OCI-LY1 (cell line): ENCODE results near the gene ZNF224.

Experiments used
- EZH2 ChIP-seq: fragments of 200-600 bp; sonication (generic), shearing (Covaris generic); IDR thresholded peaks from 2 replicates; pipeline ENCODE4 v1.8.0; 2017; ENCODE audit warnings: borderline replicate concordance, mixed run types, mild to moderate bottlenecking, antibody characterized with exemption, low read length, moderate library complexity, mixed read lengths
- TF ChIP-seq, protein P1 (sequence below): fragments of 200-600 bp; sonication (generic), shearing (Covaris generic); IDR thresholded peaks from 2 replicates; pipeline ENCODE4 v1.5.1; 2017; ENCODE audit warnings: mild to moderate bottlenecking, antibody characterized with exemption, low read length, moderate library complexity, mixed read lengths

DNA sequence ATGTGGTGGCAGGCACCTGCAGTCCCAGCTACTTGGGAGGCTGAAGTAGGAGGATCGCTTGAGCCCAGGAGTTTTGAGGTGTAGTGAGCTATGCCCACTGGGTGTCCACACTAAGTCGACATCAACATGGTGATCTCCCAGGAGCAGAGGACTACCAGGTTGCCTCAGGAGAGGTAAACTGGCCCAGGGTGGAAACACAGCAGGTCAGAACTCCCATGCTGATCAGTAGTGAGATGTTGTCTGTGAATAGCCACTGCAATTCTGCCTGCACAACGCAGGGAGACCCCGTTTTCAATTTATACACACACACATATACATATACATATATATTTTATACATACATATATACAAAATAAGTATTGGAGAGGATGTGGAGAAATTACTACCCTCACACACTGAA, 2.1 kb upstream of the ZNF224 start:
- TF ChIP-seq, protein P1, sequence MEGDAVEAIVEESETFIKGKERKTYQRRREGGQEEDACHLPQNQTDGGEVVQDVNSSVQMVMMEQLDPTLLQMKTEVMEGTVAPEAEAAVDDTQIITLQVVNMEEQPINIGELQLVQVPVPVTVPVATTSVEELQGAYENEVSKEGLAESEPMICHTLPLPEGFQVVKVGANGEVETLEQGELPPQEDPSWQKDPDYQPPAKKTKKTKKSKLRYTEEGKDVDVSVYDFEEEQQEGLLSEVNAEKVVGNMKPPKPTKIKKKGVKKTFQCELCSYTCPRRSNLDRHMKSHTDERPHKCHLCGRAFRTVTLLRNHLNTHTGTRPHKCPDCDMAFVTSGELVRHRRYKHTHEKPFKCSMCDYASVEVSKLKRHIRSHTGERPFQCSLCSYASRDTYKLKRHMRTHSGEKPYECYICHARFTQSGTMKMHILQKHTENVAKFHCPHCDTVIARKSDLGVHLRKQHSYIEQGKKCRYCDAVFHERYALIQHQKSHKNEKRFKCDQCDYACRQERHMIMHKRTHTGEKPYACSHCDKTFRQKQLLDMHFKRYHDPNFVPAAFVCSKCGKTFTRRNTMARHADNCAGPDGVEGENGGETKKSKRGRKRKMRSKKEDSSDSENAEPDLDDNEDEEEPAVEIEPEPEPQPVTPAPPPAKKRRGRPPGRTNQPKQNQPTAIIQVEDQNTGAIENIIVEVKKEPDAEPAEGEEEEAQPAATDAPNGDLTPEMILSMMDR: no peak
- no peak for TF ChIP-seq EZH2
